NCI-H82 treated with DMSO at 0.1 percent for 48 hours (cell line): ENCODE measurements around the gene SEMA4D.
"Not testable (repeated sequence)": the region's sequence is repeated elsewhere in the genome, so short reads cannot be mapped to it uniquely, and the experiment has no call there.

Experiments
- DNase-seq: peaks from one replicate; lab custom pipeline; 2025; ENCODE audit not compliant: unreplicated experiment; lab: John Stamatoyannopoulos, UW

The SEMA4D gene

GRCh38 chr9:89359751-89360261 lies 138.1 kb downstream of the SEMA4D start:
- no peak for DNase-seq

- no peak for DNase-seq
Observed at GRCh38 chr9:89358985-89359384, 138.9 kb downstream of the SEMA4D start.

GRCh38 chr9:89358376-89358916 lies 139.5 kb downstream of the SEMA4D start:
- DNase-seq = no peak

- no peak for DNase-seq
Observed at GRCh38 chr9:89357331-89358197, 140.3 kb downstream of the SEMA4D start.

GRCh38 chr9:89356782-89357181 lies 141.1 kb downstream of the SEMA4D start:
- no peak for DNase-seq

- DNase-seq = no peak
Observed at GRCh38 chr9:89354471-89354870, 143.4 kb downstream of the SEMA4D start.

GRCh38 chr9:89353989-89354388 lies 143.9 kb downstream of the SEMA4D start:
- no peak for DNase-seq

GRCh38 chr9:89352874-89353649 lies 144.9 kb downstream of the SEMA4D start:
- DNase-seq = no peak

GRCh38 chr9:89352451-89352850 lies 145.5 kb downstream of the SEMA4D start:
- DNase-seq = no peak

GRCh38 chr9:89351584-89352300 lies 146.2 kb downstream of the SEMA4D start:
- DNase-seq = no peak

GRCh38 chr9:89350988-89351557 lies 146.8 kb downstream of the SEMA4D start:
- no peak for DNase-seq

GRCh38 chr9:89349607-89350006 lies 148.3 kb downstream of the SEMA4D start:
- no peak for DNase-seq

- DNase-seq = no peak
Observed at GRCh38 chr9:89347651-89348050, 150.3 kb downstream of the SEMA4D start.

- no peak for DNase-seq
Observed at GRCh38 chr9:89346696-89347095, 151.2 kb downstream of the SEMA4D start.

- DNase-seq = no peak
Observed at GRCh38 chr9:89345476-89345875, 152.4 kb downstream of the SEMA4D start.

- not testable (repeated sequence) for DNase-seq
Observed at GRCh38 chr9:89343812-89344211, 154.1 kb downstream of the SEMA4D start.

- no peak for DNase-seq
Observed at GRCh38 chr9:89342948-89343347, 155.0 kb downstream of the SEMA4D start.

- DNase-seq = no peak
Observed at GRCh38 chr9:89342213-89342612, 155.7 kb downstream of the SEMA4D start.

- no peak for DNase-seq
Observed at GRCh38 chr9:89340332-89340731, 157.6 kb downstream of the SEMA4D start.

- DNase-seq = no peak
Observed at GRCh38 chr9:89339807-89340206, 158.1 kb downstream of the SEMA4D start.

- DNase-seq = no peak
Observed at GRCh38 chr9:89330513-89330912, 167.4 kb downstream of the SEMA4D start.
